PC-3 (cell line): ENCODE results near the gene USP11. TPM values are rescaled to one million over a fixed set of nuclear protein-coding genes. Genes with fewer than 3 reads are reported as not detected.

Experiments used
- ATAC-seq: fragments of 200-7000 bp; cut with Tn5 transposase; 2 replicates; pipeline ENCODE4 v1.9.1; 2020; ENCODE audit warnings: mild to moderate bottlenecking, moderate library complexity
- BruUV-seq: library from RNA; stranded (reverse); fragments of 400-500 nt; replicated peaks from 2 replicates; lab custom pipeline; 2021; lab: Mats Ljungman, UMichigan
- CTCF ChIA-PET: fragments of 300-600 bp; sonication (Branson Sonifier 250); formaldehyde crosslinking; loops from one replicate; lab custom pipeline; 2022; ENCODE audit warnings: antibody characterized with exemption; lab: Charles Lee
- POLR2A ChIA-PET: fragments of 300-600 bp; sonication (Branson Sonifier 250); formaldehyde crosslinking; loops from one replicate; lab custom pipeline; 2022; ENCODE audit warnings: antibody characterized with exemption; ENCODE audit not compliant: unreplicated experiment; lab: Charles Lee
- DNase-seq: peaks from one replicate; pipeline ENCODE4 v3.0.0-alpha.2; 2015
- H2AFZ ChIP-seq: fragments of 300-600 bp; sonication (generic); 2 replicates; pipeline ENCODE4 v1.6.0; 2016; ENCODE audit warnings: antibody characterized with exemption, low read length
- H3F3A ChIP-seq: fragments of 300-600 bp; sonication (generic); one replicate; pipeline ENCODE4 v1.6.0; 2017; ENCODE audit warnings: antibody characterized with exemption, low read length, control low read depth, mild to moderate bottlenecking; ENCODE audit not compliant: unreplicated experiment
- H3K27ac ChIP-seq: fragments of 300-600 bp; sonication (generic); 2 replicates; pipeline ENCODE4 v1.5.1; 2016; ENCODE audit warnings: mild to moderate bottlenecking, low read length
- H3K27me3 ChIP-seq: fragments of 300-600 bp; sonication (generic); 2 replicates; pipeline ENCODE4 v1.6.1; 2016; ENCODE audit warnings: low read length, mixed read lengths
- H3K36me3 ChIP-seq: fragments of 300-600 bp; sonication (generic); 2 replicates; pipeline ENCODE4 v1.6.1; 2016; ENCODE audit warnings: low read depth, mixed run types, low read length, mixed read lengths
- H3K4me1 ChIP-seq: fragments of 300-600 bp; sonication (generic); 2 replicates; pipeline ENCODE4 v1.5.1; 2016; ENCODE audit warnings: low read length; ENCODE audit not compliant: insufficient read depth
- H3K4me2 ChIP-seq: fragments of 300-600 bp; sonication (generic); 2 replicates; pipeline ENCODE4 v1.6.0; 2016; ENCODE audit warnings: low read length
- H3K4me3 ChIP-seq: fragments of 300-600 bp; sonication (generic); 2 replicates; pipeline ENCODE4 v1.5.1; 2016; ENCODE audit warnings: mild to moderate bottlenecking, low read length, mixed read lengths
- H3K79me2 ChIP-seq: fragments of 300-600 bp; sonication (generic); 2 replicates; pipeline ENCODE4 v1.6.1; 2017; ENCODE audit warnings: low read length, mixed read lengths
- H3K9ac ChIP-seq: fragments of 300-600 bp; sonication (generic); 2 replicates; pipeline ENCODE4 v1.6.0; 2016; ENCODE audit warnings: mild to moderate bottlenecking, low read length
- H3K9me2 ChIP-seq: fragments of 300-600 bp; sonication (generic); replicated peaks from 2 replicates; pipeline ENCODE4 v1.6.1; 2016; ENCODE audit warnings: mixed run types, low read length, mixed read lengths
- H3K9me3 ChIP-seq: fragments of 300-600 bp; sonication (generic); 2 replicates; pipeline ENCODE4 v1.6.1; 2016; ENCODE audit warnings: low read length, mixed read lengths
- H4K20me1 ChIP-seq: fragments of 300-600 bp; sonication (generic); 2 replicates; pipeline ENCODE4 v1.6.1; 2016; ENCODE audit warnings: low read length, mixed read lengths
- EZH2 ChIP-seq: fragments of 300-600 bp; sonication (generic); IDR thresholded peaks from one replicate; pipeline ENCODE4 v1.6.1; 2017; ENCODE audit warnings: antibody characterized with exemption, mild to moderate bottlenecking, low read length; ENCODE audit not compliant: unreplicated experiment
- EZH2phosphoT487 ChIP-seq: fragments of 300-600 bp; sonication (generic); IDR thresholded peaks from 2 replicates; pipeline ENCODE4 v1.6.1; 2018; ENCODE audit warnings: mild to moderate bottlenecking, antibody characterized with exemption, low read length, borderline replicate concordance
- intact Hi-C: fragments of 100-400 bp; cut with micrococcal nuclease; formaldehyde crosslinking; loops from 2 replicates; pipeline ENCODE4 v1.9.0; 2023
- total RNA-seq: library from RNA; depleted of rRNA; stranded (reverse); fragments of >200 nt; gene quantifications from 2 replicates; pipeline ENCODE4 v1.2.3, GENCODE V29; 2014
- TF ChIP-seq, protein P1 (sequence below): fragments of 300-600 bp; sonication (generic); conservative IDR thresholded peaks from 2 replicates; pipeline ENCODE4 v1.5.1; 2017; ENCODE audit warnings: antibody characterized with exemption, low read depth, mild to moderate bottlenecking, low read length

USP11 gene
- total RNA-seq, 1 experiment from 2014 or later, result 31.3 TPM

DNA sequence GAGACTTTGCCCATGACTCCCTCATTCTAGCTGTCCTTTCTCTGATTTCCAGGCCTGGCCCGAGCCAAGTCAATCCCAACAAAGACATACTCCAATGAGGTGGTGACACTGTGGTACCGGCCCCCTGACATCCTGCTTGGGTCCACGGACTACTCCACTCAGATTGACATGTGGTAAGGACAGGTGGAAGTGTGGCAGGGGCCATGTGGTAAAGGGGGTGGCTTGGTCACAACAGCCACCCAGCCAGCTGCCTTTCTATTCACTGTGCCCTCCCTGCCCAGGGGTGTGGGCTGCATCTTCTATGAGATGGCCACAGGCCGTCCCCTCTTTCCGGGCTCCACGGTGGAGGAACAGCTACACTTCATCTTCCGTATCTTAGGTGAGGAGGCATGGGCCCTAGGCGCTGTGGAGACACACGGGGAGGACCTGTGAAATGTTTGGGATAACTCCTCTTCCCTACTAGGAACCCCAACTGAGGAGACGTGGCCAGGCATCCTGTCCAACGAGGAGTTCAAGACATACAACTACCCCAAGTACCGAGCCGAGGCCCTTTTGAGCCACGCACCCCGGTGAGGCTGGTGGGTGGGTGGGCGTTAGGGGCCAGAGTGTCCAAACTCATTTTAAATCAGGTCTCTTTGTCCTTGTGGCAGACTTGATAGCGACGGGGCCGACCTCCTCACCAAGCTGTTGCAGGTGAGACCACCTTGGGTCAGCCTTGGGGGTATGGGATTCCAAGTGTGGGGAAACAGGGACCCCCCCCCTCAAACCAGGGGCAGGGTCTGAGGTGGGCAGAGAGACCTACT lies 6.1 kb upstream of the USP11 start:
- Histone ChIP-seq H3K27me3 (no peaks in the 10 kb centered on the region), H3F3A (no peaks in the 10 kb centered on the region), H3K36me3 (peaks cover 52% of the 10 kb centered on the region), H3K27ac (no peak overlapping the region), H3K79me2 (peaks cover 12% of the 10 kb centered on the region), H4K20me1 (0 out of 2 replicates have a peak, but pooled peaks cover 3% of the 10 kb centered on the region), H3K9me3 (no peaks in the 10 kb centered on the region), H3K9ac (no peak overlapping the region), H3K4me3 (no peak overlapping the region), H3K4me1 (no peaks in the 10 kb centered on the region), H2AFZ (no peak overlapping the region), H3K9me2 (no peaks in the 10 kb centered on the region), H3K4me2 (no peak overlapping the region)
- intact Hi-C loops, result no loop called here
- no peak for ATAC-seq
- CTCF ChIA-PET, result no interaction called here
- TSS peak; percentile 20 for BruUV-seq
- TF ChIP-seq EZH2phosphoT487 (no peak), EZH2 (no peak)
- TF ChIP-seq, protein P1, sequence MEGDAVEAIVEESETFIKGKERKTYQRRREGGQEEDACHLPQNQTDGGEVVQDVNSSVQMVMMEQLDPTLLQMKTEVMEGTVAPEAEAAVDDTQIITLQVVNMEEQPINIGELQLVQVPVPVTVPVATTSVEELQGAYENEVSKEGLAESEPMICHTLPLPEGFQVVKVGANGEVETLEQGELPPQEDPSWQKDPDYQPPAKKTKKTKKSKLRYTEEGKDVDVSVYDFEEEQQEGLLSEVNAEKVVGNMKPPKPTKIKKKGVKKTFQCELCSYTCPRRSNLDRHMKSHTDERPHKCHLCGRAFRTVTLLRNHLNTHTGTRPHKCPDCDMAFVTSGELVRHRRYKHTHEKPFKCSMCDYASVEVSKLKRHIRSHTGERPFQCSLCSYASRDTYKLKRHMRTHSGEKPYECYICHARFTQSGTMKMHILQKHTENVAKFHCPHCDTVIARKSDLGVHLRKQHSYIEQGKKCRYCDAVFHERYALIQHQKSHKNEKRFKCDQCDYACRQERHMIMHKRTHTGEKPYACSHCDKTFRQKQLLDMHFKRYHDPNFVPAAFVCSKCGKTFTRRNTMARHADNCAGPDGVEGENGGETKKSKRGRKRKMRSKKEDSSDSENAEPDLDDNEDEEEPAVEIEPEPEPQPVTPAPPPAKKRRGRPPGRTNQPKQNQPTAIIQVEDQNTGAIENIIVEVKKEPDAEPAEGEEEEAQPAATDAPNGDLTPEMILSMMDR, result no peak
- POLR2A ChIA-PET, result no interaction called here
- no peak for DNase-seq

DNA sequence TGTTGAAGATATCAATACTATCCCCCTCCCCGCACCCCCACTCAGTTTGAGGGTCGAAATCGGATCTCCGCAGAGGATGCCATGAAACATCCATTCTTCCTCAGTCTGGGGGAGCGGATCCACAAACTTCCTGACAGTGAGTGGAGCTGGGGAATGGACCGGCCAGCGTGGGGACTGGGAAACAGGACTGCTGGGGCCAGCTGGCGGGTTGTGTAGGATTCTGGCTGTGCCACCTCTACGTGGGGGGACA lies 5.5 kb upstream of the USP11 start:
- DNase-seq (no peak), ATAC-seq (no peak)
- H3F3A ChIP-seq, result no peaks in the 10 kb centered on the region
- H2AFZ ChIP-seq, result no peak overlapping the region
- no peaks in the 10 kb centered on the region for H4K20me1 ChIP-seq
- H3K9me2 ChIP-seq, result no peaks in the 10 kb centered on the region
- H3K27ac ChIP-seq, result no peak overlapping the region
- peaks cover 52% of the 10 kb centered on the region for H3K36me3 ChIP-seq
- ChIA-PET CTCF (no interaction called here), POLR2A (no interaction called here)
- H3K27me3 ChIP-seq, result no peaks in the 10 kb centered on the region
- BruUV-seq, result no TSS peak
- TF ChIP-seq, protein P1, result no peak
- TF ChIP-seq EZH2 (no peak), EZH2phosphoT487 (no peak)
- no peak overlapping the region for H3K4me2 ChIP-seq
- H3K9ac ChIP-seq, result no peak overlapping the region
- H3K79me2 ChIP-seq, result peaks cover 7% of the 10 kb centered on the region
- intact Hi-C loops, result no loop called here
- H3K4me3 ChIP-seq, result no peak overlapping the region
- peaks cover 2% of the 10 kb centered on the region for H3K4me1 ChIP-seq
- no peaks in the 10 kb centered on the region for H3K9me3 ChIP-seq

DNA sequence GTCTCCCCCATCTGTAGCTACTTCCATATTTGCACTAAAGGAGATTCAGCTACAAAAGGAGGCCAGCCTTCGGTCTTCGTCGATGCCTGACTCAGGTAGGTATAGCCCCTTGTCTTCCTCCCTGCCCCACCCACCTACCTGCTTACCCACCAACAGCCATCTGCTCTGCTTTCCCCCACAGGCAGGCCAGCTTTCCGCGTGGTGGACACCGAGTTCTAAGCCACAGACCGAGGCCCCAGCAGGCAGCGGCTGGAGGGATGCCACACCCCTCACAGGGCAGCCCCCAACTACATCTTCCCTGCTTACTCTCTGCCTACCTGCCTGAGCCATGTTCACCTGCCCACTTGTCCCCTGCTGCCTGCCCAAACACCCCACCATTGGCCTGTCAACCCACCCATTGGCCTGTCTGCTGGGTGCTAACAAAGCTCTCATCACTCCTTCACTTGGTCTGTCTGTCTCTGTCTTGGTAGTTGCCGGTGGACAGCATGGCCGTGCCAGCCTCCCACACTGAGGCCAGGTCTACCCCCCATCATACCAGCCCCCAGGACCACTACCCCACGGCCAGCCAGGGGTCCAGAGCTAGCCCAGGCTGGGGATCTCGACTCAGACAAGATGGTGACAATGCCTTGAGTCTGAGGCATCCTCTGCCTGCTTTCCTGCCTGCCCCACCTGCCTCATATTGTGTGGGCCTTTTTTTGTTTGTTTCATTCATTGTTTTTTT lies 4.1 kb upstream of the USP11 start:
- no TSS peak for BruUV-seq
- H3K4me2 ChIP-seq, result no peak overlapping the region
- no peaks in the 10 kb centered on the region for H3K27me3 ChIP-seq
- no peaks in the 10 kb centered on the region for H4K20me1 ChIP-seq
- H3K9ac ChIP-seq, result no peak overlapping the region
- DNase-seq (no peak), ATAC-seq (no peak)
- TF ChIP-seq EZH2phosphoT487 (no peak), EZH2 (no peak)
- TF ChIP-seq, protein P1, result no peak
- H3K27ac ChIP-seq, result no peak overlapping the region
- peaks cover 8% of the 10 kb centered on the region for H3K79me2 ChIP-seq
- ChIA-PET CTCF (no interaction called here), POLR2A (no interaction called here)
- H3K4me1 ChIP-seq, result peaks cover 9% of the 10 kb centered on the region
- no peak overlapping the region for H3K4me3 ChIP-seq
- intact Hi-C loops, result no loop called here
- no peaks in the 10 kb centered on the region for H3K9me3 ChIP-seq
- no peaks in the 10 kb centered on the region for H3K9me2 ChIP-seq
- H2AFZ ChIP-seq, result no peak overlapping the region
- peaks cover 47% of the 10 kb centered on the region for H3K36me3 ChIP-seq
- H3F3A ChIP-seq, result no peaks in the 10 kb centered on the region
